IMR-90 (cell line): Measurements from ENCODE around the gene ZNF518B. TPM values are rescaled to one million over a fixed set of nuclear protein-coding genes. Genes with fewer than 3 reads are reported as not detected.

Experiments
- ATAC-seq: fragments of 200-7000 bp; cut with Tn5 transposase; 2 replicates; pipeline ENCODE4 v1.9.1; 2020; ENCODE audit warnings: low read depth, mild to moderate bottlenecking, moderate library complexity
- BruUV-seq: library from RNA; stranded (reverse); fragments of 400-500 nt; replicated peaks from 2 replicates; lab custom pipeline; 2021; lab: Mats Ljungman, UMichigan
- CTCF ChIA-PET: fragments of 300-600 bp; formaldehyde crosslinking; extraction: SDS; loops from one replicate; lab custom pipeline; 2021; ENCODE audit warnings: antibody characterized with exemption; lab: Yijun Ruan, JAX
- POLR2A ChIA-PET: fragments of 300-600 bp; sonication (Branson Sonifier 250); formaldehyde crosslinking; loops from one replicate; lab custom pipeline; 2022; ENCODE audit warnings: antibody characterized with exemption; ENCODE audit not compliant: unreplicated experiment; lab: Charles Lee
- DNase-seq: peaks from one replicate; pipeline ENCODE4 v3.0.0; 2013
- H2AFZ ChIP-seq: replicated peaks from 2 replicates; pipeline ENCODE3; 2013; ENCODE audit warnings: low read length, mild to moderate bottlenecking; ENCODE audit not compliant: poor library complexity
- H2AK5ac ChIP-seq: 2 replicates; pipeline ENCODE4 v1.6.1; 2013; ENCODE audit warnings: low read depth, low read length, inconsistent platforms
- H2AK9ac ChIP-seq: replicated peaks from 2 replicates; pipeline ENCODE3; 2013; ENCODE audit warnings: mild to moderate bottlenecking, low read depth, low read length, moderate library complexity; ENCODE audit not compliant: poor library complexity
- H2BK120ac ChIP-seq: 2 replicates; pipeline ENCODE4 v1.6.1; 2013; ENCODE audit warnings: low read depth, low read length, inconsistent platforms
- H2BK15ac ChIP-seq: 3 replicates; pipeline ENCODE4 v1.6.1; 2013; ENCODE audit warnings: low read depth, low read length, inconsistent platforms
- H2BK20ac ChIP-seq: 2 replicates; pipeline ENCODE4 v1.6.1; 2013; ENCODE audit warnings: low read depth, mild to moderate bottlenecking, inconsistent platforms, low read length, moderate library complexity
- H2BK5ac ChIP-seq: 2 replicates; pipeline ENCODE4 v1.6.1; 2013; ENCODE audit warnings: mild to moderate bottlenecking, low read depth, low read length, inconsistent platforms; ENCODE audit not compliant: poor library complexity, severe bottlenecking
- H3K14ac ChIP-seq: replicated peaks from 2 replicates; pipeline ENCODE4 v1.6.1; 2013; ENCODE audit warnings: low read depth, low read length, inconsistent platforms
- H3K18ac ChIP-seq: 2 replicates; pipeline ENCODE4 v1.6.1; 2013; ENCODE audit warnings: low read depth, low read length, control low read depth
- H3K23ac ChIP-seq: 2 replicates; pipeline ENCODE4 v1.6.1; 2013; ENCODE audit warnings: low read depth, low read length, inconsistent platforms
- H3K27ac ChIP-seq: 2 replicates; pipeline ENCODE4 v1.5.1; 2013; ENCODE audit warnings: mild to moderate bottlenecking, control low read depth, low read length; ENCODE audit not compliant: insufficient read depth
- H3K27me3 ChIP-seq: 2 replicates; pipeline ENCODE4 v1.6.1; 2013; ENCODE audit warnings: low read length; ENCODE audit not compliant: control insufficient read depth, insufficient read depth
- H3K36me3 ChIP-seq: 2 replicates; pipeline ENCODE4 v1.6.1; 2013; ENCODE audit warnings: low read length, mixed read lengths; ENCODE audit not compliant: control insufficient read depth, insufficient read depth
- H3K4ac ChIP-seq: 2 replicates; pipeline ENCODE4 v1.6.1; 2013; ENCODE audit warnings: low read depth, low read length, inconsistent platforms
- H3K4me1 ChIP-seq: 2 replicates; pipeline ENCODE4 v1.6.1; 2013; ENCODE audit warnings: low read length, mixed read lengths; ENCODE audit not compliant: control insufficient read depth, insufficient read depth
- H3K4me2 ChIP-seq: 2 replicates; pipeline ENCODE4 v1.6.1; 2013; ENCODE audit warnings: low read depth, mild to moderate bottlenecking, control low read depth, low read length, moderate library complexity
- H3K4me3 ChIP-seq: 2 replicates; pipeline ENCODE4 v1.5.1; 2013; ENCODE audit warnings: low read depth, mild to moderate bottlenecking, control low read depth, low read length, moderate library complexity; ENCODE audit not compliant: insufficient read depth
- H3K56ac ChIP-seq: 2 replicates; pipeline ENCODE4 v1.6.1; 2013; ENCODE audit warnings: low read length, inconsistent platforms; ENCODE audit not compliant: insufficient read depth; ENCODE audit errors: extremely low read depth
- H3K79me1 ChIP-seq, 2 experiments: 2 replicates each; pipeline ENCODE4 v1.6.1; 2013; ENCODE audit warnings: low read length in 2 of 2, inconsistent platforms in 1 of 2, low read depth in 1 of 2
- H3K9ac ChIP-seq: 2 replicates; pipeline ENCODE4 v1.6.1; 2013; ENCODE audit warnings: low read depth, low read length, control low read depth
- H3K9me1 ChIP-seq: 2 replicates; pipeline ENCODE4 v1.6.1; 2013; ENCODE audit warnings: low read length, inconsistent platforms; ENCODE audit not compliant: insufficient read depth
- H3K9me3 ChIP-seq: 2 replicates; pipeline ENCODE4 v1.6.1; 2013; ENCODE audit warnings: low read length; ENCODE audit not compliant: control insufficient read depth, insufficient read depth
- H4K20me1 ChIP-seq: 2 replicates; pipeline ENCODE4 v1.6.1; 2013; ENCODE audit warnings: low read length, inconsistent platforms; ENCODE audit not compliant: insufficient read depth
- H4K5ac ChIP-seq: 2 replicates; pipeline ENCODE4 v1.6.1; 2013; ENCODE audit warnings: mild to moderate bottlenecking, low read depth, low read length, control low read depth
- H4K8ac ChIP-seq, 2 experiments: 2 replicates each; pipeline ENCODE4 v1.6.1; 2013; ENCODE audit warnings: low read depth in 2 of 2, low read length in 2 of 2, control low read depth in 1 of 2, inconsistent platforms in 1 of 2
- H4K91ac ChIP-seq: 2 replicates; pipeline ENCODE4 v1.6.1; 2013; ENCODE audit warnings: low read depth, low read length, inconsistent platforms; ENCODE audit not compliant: insufficient read depth
- CEBPB ChIP-seq: IDR thresholded peaks from 2 replicates; pipeline ENCODE4 v1.6.1; 2012; ENCODE audit warnings: low read depth, low read length, improper control_type of control experiment
- CHD1 ChIP-seq: IDR thresholded peaks from 2 replicates; pipeline ENCODE4 v1.6.1; 2012; ENCODE audit warnings: low read depth, low read length, improper control_type of control experiment
- ELK1 ChIP-seq: fragments of 150-350 bp; IDR thresholded peaks from 2 replicates; pipeline ENCODE4 v1.6.1; 2016; ENCODE audit warnings: low read depth, mild to moderate bottlenecking, low read length, moderate library complexity, borderline replicate concordance
- FOS ChIP-seq: fragments of 150-350 bp; IDR thresholded peaks from 2 replicates; pipeline ENCODE4 v1.6.1; 2016; ENCODE audit warnings: low read depth, low read length
- MXI1 ChIP-seq: IDR thresholded peaks from 2 replicates; pipeline ENCODE4 v1.6.1; 2012; ENCODE audit warnings: low read depth, mild to moderate bottlenecking, low read length, moderate library complexity, borderline replicate concordance
- POLR2A ChIP-seq: IDR thresholded peaks from 2 replicates; pipeline ENCODE4 v1.6.1; 2012; ENCODE audit warnings: mild to moderate bottlenecking, low read depth, low read length
- RAD21 ChIP-seq: IDR thresholded peaks from 2 replicates; pipeline ENCODE4 v1.6.1; 2012; ENCODE audit warnings: low read length, improper control_type of control experiment
- RFX5 ChIP-seq: IDR thresholded peaks from 2 replicates; pipeline ENCODE4 v1.8.0; 2012; ENCODE audit warnings: low read depth, mild to moderate bottlenecking, low read length, moderate library complexity
- SMC3 ChIP-seq: fragments of 150-350 bp; IDR thresholded peaks from 2 replicates; pipeline ENCODE4 v1.6.1; 2016; ENCODE audit warnings: low read depth, mild to moderate bottlenecking, antibody characterized with exemption, low read length, moderate library complexity
- WGBS, 2 experiments: methylation state at CpG; one replicate each; pipeline versions ENCODE4 v1.1.5 to v1.1.7; 2013; ENCODE audit warnings: missing lambda C conversion rate in 2 of 2; ENCODE audit not compliant: insufficient read length in 1 of 2; ENCODE audit errors: extremely low coverage in 2 of 2; 5-methylcytosine and 5-hydroxymethylcytosine counted together
- dilution Hi-C: fragments of 300-500 bp; cut with HindIII; formaldehyde crosslinking; loops from one replicate; pipeline ENCODE4 v1.14.3; 2018; ENCODE audit warnings: low sequenced_read_pairs; ENCODE audit not compliant: unreplicated experiment
- in situ Hi-C: fragments of 300-500 bp; cut with MboI; formaldehyde crosslinking; loops from 3 replicates; pipeline ENCODE4 v1.14.3; 2019; ENCODE audit warnings: low sequenced_read_pairs, inconsistent platforms, mixed read lengths
- intact Hi-C: fragments of 100-400 bp; cut with micrococcal nuclease; formaldehyde crosslinking; loops from 2 replicates; pipeline ENCODE4 v1.10.0; 2022
- polyA plus RNA-seq, 3 experiments: library from polyadenylated mRNA; depleted of rRNA; stranded (reverse); fragments of >200 nt; gene quantifications; 2 replicates each; pipeline ENCODE4 v1.2.3, GENCODE V29; 2012; ENCODE audit warnings: low replicate concordance in 1 of 3
- total RNA-seq: library from RNA; depleted of rRNA; stranded (reverse); fragments of >200 nt; gene quantifications from 2 replicates; pipeline ENCODE4 v1.2.3, GENCODE V29; 2012
- TF ChIP-seq, protein P1 (sequence below): fragments of 150-350 bp; IDR thresholded peaks from 2 replicates; pipeline ENCODE4 v1.6.1; 2017; ENCODE audit warnings: mild to moderate bottlenecking, antibody characterized with exemption, low read length, low read depth

ZNF518B gene
- total and polyA plus RNA-seq, 2 of the 4 experiments (the other 2 are of a cell fraction) = 7.3 to 56.8 TPM

DNA sequence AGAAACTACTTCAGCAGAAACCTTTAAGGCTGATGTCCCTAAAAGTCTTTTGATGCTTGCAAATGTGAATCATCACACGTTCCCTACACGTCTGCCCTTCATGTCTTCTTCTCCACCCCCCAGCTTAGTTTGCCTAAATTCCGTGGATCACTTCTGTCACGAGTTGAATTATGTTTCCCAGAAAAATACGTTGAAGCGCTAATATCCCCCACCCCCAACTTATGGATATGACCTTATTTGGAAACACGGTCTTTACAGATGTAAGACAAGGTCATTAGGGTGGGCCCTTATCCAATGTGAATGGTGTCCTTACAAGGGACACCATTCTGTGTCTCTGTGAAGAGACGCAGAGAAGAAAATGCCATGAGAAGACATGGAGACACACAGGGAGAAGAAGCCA, 2.1 kb upstream of the ZNF518B start:
- Histone ChIP-seq H2AFZ (no peak overlapping the region), H3K23ac (no peak overlapping the region), H3K36me3 (peaks cover 5% of the 10 kb centered on the region; the same call in 1 of the 2 replicates), H3K9me1 (no peaks in the 10 kb centered on the region), H4K8ac (no peak overlapping the region), H4K5ac (no peak overlapping the region), H3K9me3 (peaks cover 7% of the 10 kb centered on the region; the same call in 1 of the 2 replicates), H3K9ac (no peak overlapping the region), H2BK20ac (no peak overlapping the region), H3K79me1 (peaks cover 10 to 17% of the 10 kb centered on the region in 2 experiments), H3K4me3 (no peak overlapping the region), H3K18ac (no peak overlapping the region), H2AK5ac (no peak overlapping the region), H3K4me1 (no peaks in the 10 kb centered on the region), H3K27ac (no peak overlapping the region), H4K20me1 (no peaks in the 10 kb centered on the region; the same call in 1 of the 2 replicates), H2AK9ac (no peak overlapping the region), H3K4me2 (no peak overlapping the region), H3K14ac (no peak overlapping the region), H3K4ac (no peak overlapping the region), H2BK15ac (no peak overlapping the region), H4K91ac (no peak overlapping the region), H2BK120ac (no peak overlapping the region), H2BK5ac (no peak overlapping the region), H3K27me3 (peaks cover 13% of the 10 kb centered on the region), H3K56ac (no peak overlapping the region)
- CTCF ChIA-PET = no interaction called here
- dilution Hi-C loops = no loop called here
- in situ Hi-C loops = no loop called here
- no peak for DNase-seq
- no peak for ATAC-seq
- BruUV-seq = no TSS peak
- POLR2A ChIA-PET = no interaction called here
- no peak for TF ChIP-seq RAD21
- TF ChIP-seq CHD1 = no peak
- no peak for TF ChIP-seq POLR2A
- TF ChIP-seq RFX5 = no peak
- TF ChIP-seq CEBPB = no peak
- TF ChIP-seq, protein P1, sequence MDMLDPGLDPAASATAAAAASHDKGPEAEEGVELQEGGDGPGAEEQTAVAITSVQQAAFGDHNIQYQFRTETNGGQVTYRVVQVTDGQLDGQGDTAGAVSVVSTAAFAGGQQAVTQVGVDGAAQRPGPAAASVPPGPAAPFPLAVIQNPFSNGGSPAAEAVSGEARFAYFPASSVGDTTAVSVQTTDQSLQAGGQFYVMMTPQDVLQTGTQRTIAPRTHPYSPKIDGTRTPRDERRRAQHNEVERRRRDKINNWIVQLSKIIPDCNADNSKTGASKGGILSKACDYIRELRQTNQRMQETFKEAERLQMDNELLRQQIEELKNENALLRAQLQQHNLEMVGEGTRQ = no peak
- TF ChIP-seq SMC3 = no peak
- no peak for TF ChIP-seq MXI1
- no peak for TF ChIP-seq ELK1
- TF ChIP-seq FOS = no peak
- intact Hi-C loops = no loop called here
- 65% methylated on average over 2 of the region's 8 CpGs; no CpG with 5 or more reads in 1 of the 2 experiments for WGBS, 2 experiments
